Effector CD4-positive, alpha-beta T cell (primary cell): ENCODE results near the gene SMAD3.
A peak's percentile ranks its signal among the peaks of the same experiment; 100 is the strongest.
"Not testable (repeated sequence)": the region's sequence is repeated elsewhere in the genome, so short reads cannot be mapped to it uniquely, and the experiment has no call there.

Source experiments
- DNase-seq: peaks from one replicate; pipeline ENCODE4 v3.0.0-alpha.2; 2020

Gene SMAD3

GRCh38 chr15:67064607-67065530, 533 bp upstream of the SMAD3 start:
- DNase-seq, result peak; percentile 27

- no peak for DNase-seq
Measured at GRCh38 chr15:67066041-67066958, 898 bp downstream of the SMAD3 start.

GRCh38 chr15:67066959-67067853, 1.8 kb downstream of the SMAD3 start:
- no peak for DNase-seq

GRCh38 chr15:67067930-67068551, 2.6 kb downstream of the SMAD3 start:
- DNase-seq, result no peak

GRCh38 chr15:67068710-67069400, 3.5 kb downstream of the SMAD3 start:
- no peak for DNase-seq

- DNase-seq, result no peak
Measured at GRCh38 chr15:67070150-67070549, 4.7 kb downstream of the SMAD3 start.

GRCh38 chr15:67070892-67071664, 5.7 kb downstream of the SMAD3 start:
- no peak for DNase-seq

GRCh38 chr15:67072442-67072841, 7.0 kb downstream of the SMAD3 start:
- no peak for DNase-seq

GRCh38 chr15:67072958-67073357, 7.6 kb downstream of the SMAD3 start:
- DNase-seq, result no peak

- DNase-seq, result no peak
Measured at GRCh38 chr15:67074886-67075229, 9.5 kb downstream of the SMAD3 start.

GRCh38 chr15:67075555-67076135, 10.2 kb downstream of the SMAD3 start:
- not testable (repeated sequence) for DNase-seq

- no peak for DNase-seq
Measured at GRCh38 chr15:67076147-67076843, 10.9 kb downstream of the SMAD3 start.

- DNase-seq, result no peak
Measured at GRCh38 chr15:67077641-67078215, 12.3 kb downstream of the SMAD3 start.

GRCh38 chr15:67079361-67079760, 14.0 kb downstream of the SMAD3 start:
- DNase-seq, result no peak

- DNase-seq, result no peak
Measured at GRCh38 chr15:67080118-67080899, 14.9 kb downstream of the SMAD3 start.

GRCh38 chr15:67080900-67081431, 15.6 kb downstream of the SMAD3 start:
- peak; percentile 25 for DNase-seq

- DNase-seq, result peak; percentile 49
Measured at GRCh38 chr15:67082007-67082536, 16.7 kb downstream of the SMAD3 start.
